GM21367 (cell line): ENCODE measurements around the gene KPNA2.
"Not testable (repeated sequence)": the region's sequence is repeated elsewhere in the genome, so short reads cannot be mapped to it uniquely, and the experiment has no call there.

Experiments
- ATAC-seq: cut with Tn5 transposase; IDR thresholded peaks from one replicate; pipeline ENCODE4 v1.9.1; 2021; ENCODE audit not compliant: unreplicated experiment

The KPNA2 gene

GRCh38 chr17:68019675-68020408 is 15.7 kb upstream of the KPNA2 start:
- peak; percentile 89 for ATAC-seq

DNA sequence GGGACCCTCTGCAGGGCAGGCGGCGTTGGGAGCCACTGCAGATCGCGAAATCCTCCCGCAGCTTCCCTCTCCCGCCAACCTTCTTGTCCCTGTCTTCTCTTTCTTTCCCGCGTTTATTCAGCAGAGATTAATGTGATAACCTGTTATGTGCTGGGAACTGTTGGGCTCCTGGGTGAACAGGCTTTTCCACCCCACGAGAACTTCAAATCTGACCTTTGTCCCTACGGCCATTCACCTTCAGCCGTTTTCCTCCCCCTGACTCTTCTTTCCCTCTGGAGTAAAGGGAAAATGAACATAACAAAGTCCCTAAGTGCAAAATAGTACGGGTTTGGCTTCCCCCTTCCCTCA is 15.2 kb upstream of the KPNA2 start:
- ATAC-seq: no peak

- not testable (repeated sequence) for ATAC-seq
Measured at GRCh38 chr17:68020791-68021190, 14.7 kb upstream of the KPNA2 start.

DNA sequence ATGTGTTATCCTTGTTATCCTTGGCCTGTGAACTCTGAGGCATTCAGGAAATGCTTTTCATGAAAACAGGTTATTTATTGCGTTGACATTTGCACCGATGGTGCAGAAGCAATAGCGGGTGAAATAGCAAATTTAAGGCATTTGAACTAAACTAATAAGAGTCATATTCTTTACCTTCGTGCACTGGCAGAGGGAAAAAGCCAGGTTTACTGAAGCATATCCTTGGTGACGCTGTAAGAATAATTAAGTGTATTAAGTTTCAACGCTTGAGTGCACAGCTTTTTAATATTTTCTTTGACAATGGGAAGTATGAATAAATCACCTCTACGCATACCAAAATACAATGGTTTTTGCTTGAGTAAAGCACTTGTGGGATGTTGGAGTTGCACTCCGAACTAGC is 13.6 kb upstream of the KPNA2 start:
- ATAC-seq: no peak

GRCh38 chr17:68022547-68022946 is 13.0 kb upstream of the KPNA2 start:
- not testable (repeated sequence) for ATAC-seq

DNA sequence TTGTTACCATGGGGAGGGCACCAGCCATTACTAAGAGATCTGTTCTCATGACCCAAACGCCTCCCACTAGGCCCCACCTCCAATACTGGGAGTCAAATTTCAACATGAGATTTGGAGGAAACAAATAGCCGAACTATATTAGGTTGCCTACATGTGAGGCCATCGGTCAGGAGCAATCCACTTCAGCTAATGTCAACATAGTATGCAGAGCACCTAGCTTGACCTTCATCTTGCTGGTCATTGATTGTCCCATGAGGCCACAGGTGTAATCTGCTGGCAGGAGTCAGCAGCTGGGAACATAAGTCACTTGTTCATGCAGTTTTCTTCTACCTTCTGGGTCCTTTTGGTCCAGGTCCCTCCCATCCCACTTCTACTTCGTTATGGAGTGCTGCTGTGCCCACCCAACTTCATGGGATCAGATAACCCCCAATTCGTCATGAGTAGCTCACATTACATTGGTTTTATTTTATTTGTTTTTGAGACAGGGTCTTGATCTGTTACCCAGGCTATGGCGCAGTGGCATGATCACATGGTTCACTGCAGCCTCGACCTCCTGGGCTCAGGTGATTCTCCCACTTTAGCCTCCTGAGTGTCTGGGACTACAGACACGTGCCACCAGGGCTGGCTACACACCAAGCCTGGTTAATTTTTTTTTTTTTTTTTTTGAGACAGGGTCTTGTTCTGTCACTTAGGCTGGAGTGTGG is 5.9 kb upstream of the KPNA2 start:
- no peak for ATAC-seq

- ATAC-seq: no peak
Measured at GRCh38 chr17:68033636-68034451, 1.7 kb upstream of the KPNA2 start.

- no peak for ATAC-seq
Measured at GRCh38 chr17:68034452-68034776, 1.1 kb upstream of the KPNA2 start.

- ATAC-seq: peak; percentile 89
Measured at GRCh38 chr17:68035131-68035522, 408 bp upstream of the KPNA2 start.

DNA sequence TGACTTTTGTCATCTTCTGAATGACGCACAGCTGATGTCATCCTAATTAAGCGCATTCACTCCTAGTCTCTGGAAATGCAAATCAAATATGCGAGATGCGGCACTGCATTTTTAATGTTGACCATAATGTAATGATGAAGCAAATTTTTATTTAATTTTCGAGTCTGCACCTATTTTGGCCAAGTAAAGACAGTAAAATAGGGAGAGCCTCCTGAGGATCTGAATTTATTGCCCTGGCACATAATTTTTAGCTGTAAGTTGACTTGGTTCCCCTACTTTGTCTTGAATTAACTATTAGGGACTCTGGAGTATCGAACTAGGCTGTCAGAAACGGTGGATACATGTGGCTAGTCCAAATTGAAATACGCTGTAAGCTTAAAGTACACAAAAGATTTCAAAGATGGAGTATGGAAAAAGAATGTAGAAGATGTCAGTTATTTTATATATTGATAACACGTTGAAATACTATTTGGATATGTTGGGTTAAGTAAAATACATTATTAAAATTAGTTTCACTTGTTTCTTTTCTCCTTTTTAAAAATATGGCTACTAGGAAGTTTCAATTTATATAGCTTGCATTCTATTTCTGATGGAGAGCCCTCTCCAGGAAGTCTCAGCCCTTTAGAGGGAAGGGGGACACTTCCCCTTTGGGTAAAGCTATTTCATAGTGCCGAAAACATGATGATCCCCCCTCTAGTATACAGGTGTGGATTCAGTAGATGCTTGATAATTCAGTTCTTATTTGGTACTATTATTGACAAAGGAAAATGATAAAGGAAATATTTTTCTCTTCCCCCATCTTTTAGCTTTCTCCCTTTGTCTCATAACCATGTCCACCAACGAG is 991 bp downstream of the KPNA2 start:
- ATAC-seq: no peak

GRCh38 chr17:68047153-68047846 is 11.8 kb downstream of the KPNA2 start:
- no peak for ATAC-seq

DNA sequence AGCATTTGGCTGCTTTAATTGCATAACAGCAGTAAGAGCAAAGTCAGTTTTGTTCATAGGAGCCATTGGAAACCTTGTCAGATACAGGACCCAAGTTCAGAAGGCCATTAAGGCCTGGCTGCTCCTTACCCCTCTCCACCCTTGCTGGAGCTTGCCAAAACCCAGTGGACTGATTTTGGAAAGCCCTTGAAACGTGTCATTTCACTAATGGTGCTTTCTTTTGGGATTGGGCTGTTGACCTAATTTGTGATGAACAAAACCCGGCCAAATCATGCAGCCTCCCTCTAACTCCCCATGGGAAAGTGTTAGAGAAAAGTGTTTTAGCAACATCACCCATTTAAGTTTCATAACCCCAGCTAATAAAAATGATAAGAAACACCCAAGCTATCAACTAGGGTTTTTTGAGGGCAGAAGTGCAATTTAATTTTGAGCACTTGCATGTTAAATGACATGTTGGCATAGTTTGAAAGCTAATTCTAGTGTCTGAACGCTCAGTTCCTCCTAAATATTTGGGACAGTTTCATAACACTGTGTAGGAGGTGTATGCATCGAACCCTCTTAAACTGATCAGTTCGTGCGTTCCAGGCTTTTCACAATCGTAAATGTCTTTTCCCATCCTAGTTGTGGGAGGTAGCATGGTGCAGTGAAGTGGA is 12.5 kb downstream of the KPNA2 start:
- not testable (repeated sequence) for ATAC-seq

GRCh38 chr17:68048996-68049395 is 13.5 kb downstream of the KPNA2 start:
- no peak for ATAC-seq

DNA sequence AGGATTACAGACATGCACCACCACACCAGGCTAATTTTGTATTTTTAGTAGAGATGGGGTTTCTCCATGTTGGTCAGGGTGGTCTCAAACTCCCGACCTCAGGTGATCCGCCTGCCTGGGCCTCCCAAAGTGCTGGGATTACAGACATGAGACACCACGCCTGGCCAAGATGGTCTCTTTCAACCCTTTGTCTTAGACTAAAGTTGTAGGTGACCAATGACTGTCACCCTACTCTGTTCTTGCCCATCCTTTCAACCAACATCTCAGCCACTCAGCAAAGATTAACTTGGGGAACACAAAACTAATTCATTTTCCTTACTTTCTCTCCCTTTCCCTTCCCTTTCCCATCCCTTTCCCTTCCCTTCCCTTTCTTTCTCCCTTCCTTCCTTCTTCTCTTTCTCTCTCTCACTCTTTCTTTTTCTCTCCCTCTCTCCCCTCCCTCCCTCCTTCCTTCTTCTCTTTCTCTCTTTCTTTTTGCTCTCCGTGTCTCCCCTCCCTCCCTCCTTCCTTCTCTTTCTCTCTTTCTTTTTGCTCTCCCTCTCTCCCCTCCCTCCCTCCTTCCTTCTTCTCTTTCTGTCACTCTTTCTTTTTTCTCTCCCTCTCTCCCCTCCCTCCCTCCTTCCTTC is 14.4 kb downstream of the KPNA2 start:
- ATAC-seq: not testable (repeated sequence)

GRCh38 chr17:68051321-68052312 is 16.1 kb downstream of the KPNA2 start:
- not testable (repeated sequence) for ATAC-seq

GRCh38 chr17:68052810-68053209 is 17.3 kb downstream of the KPNA2 start:
- no peak for ATAC-seq

- no peak for ATAC-seq
Measured at GRCh38 chr17:68053231-68054013, 17.9 kb downstream of the KPNA2 start.
